Ovary (tissue), 9 donors: ENCODE data around the gene PRDX5. TPM values are rescaled to one million over a fixed set of nuclear protein-coding genes. Genes with fewer than 3 reads are reported as not detected.

Experiments used
- DNase-seq, 5 donors: peaks; one replicate each; pipeline ENCODE4 v3.0.0-alpha.2; 2019 to 2020
- H3K27ac ChIP-seq, 2 donors: fragments of 200-600 bp; one replicate each; pipeline versions ENCODE4 v1.5.1 to v1.8.0; 2019 to 2022
- H3K27me3 ChIP-seq: fragments of 200-600 bp; one replicate; pipeline ENCODE4 v1.8.0; 2022
- H3K36me3 ChIP-seq: fragments of 200-600 bp; sonication (generic); one replicate; pipeline ENCODE4 v1.5.1; 2019
- H3K4me1 ChIP-seq: one replicate; pipeline ENCODE4 v1.8.1; 2013; ENCODE audit warnings: mild to moderate bottlenecking, moderate library complexity; ENCODE audit not compliant: insufficient read depth
- H3K4me3 ChIP-seq: fragments of 200-600 bp; sonication (generic); one replicate; pipeline ENCODE4 v1.5.1; 2017
- H3K9me3 ChIP-seq, 2 donors: fragments of 200-600 bp in 1 of 2; sonication (generic) in 1 of 2; one replicate each; pipeline versions ENCODE4 v1.5.1 to v1.8.1; 2013 to 2019; ENCODE audit warnings: mild to moderate bottlenecking in 1 of 2, moderate library complexity in 1 of 2
- CTCF ChIP-seq, 3 donors: fragments of 450-650 bp in 2 of 3; fragments of 200-600 bp in 1 of 3; IDR thresholded peaks; one replicate each; pipeline versions ENCODE4 v1.5.1 to v1.8.0; 2016 to 2022; ENCODE audit warnings: antibody characterized with exemption in 3 of 3, mild to moderate bottlenecking in 1 of 3
- EP300 ChIP-seq: sonication (generic); formaldehyde crosslinking; IDR thresholded peaks from one replicate; pipeline ENCODE4 v1.6.1; 2017; ENCODE audit warnings: antibody characterized with exemption
- POLR2A ChIP-seq: fragments of 450-650 bp; IDR thresholded peaks from one replicate; pipeline ENCODE4 v1.6.1; 2017; ENCODE audit warnings: antibody characterized with exemption, mild to moderate bottlenecking, moderate library complexity
- WGBS, 3 donors: extraction: QIAGEN DNeasy Blood & Tissue Kit in 1 of 3; methylation state at CpG; one replicate each; pipeline versions ENCODE4 v1.1.5 to v1.1.7; 2013 to 2017; 5-methylcytosine and 5-hydroxymethylcytosine counted together
- intact Hi-C, 4 donors: fragments of 100-400 bp; cut with DNase I; formaldehyde crosslinking; loops; one replicate each; pipeline versions ENCODE4 v1.11.0 to v1.15.1; 2022 to 2023
- polyA plus RNA-seq, 2 donors: library from polyadenylated mRNA; stranded (reverse); fragments of 200-250 nt in 1 of 2; fragments of 350-450 nt in 1 of 2; fragmentation: Illumina TruSeq in 1 of 2; extraction: RNeasy Lipid Tissue Mini Kit (QIAGEN cat#74804) in 1 of 2; gene quantifications; one replicate each; pipeline ENCODE4 v1.2.3, GENCODE V29; 2013 to 2014
- total RNA-seq, 7 donors: library from RNA; depleted of rRNA in 2 of 7; stranded (reverse); fragments of >200 nt in 2 of 7; fragmentation: NEBNext Ultra II Directional in 3 of 7; extraction: Animal tissue kit (Norgen Biotek cat#: 25700) in 3 of 7; gene quantifications; one replicate each; pipeline versions ENCODE4 v1.1.0 to v1.2.4, GENCODE V29; 2016 to 2023
- donor health status: DM: no; HTN: no; CAD: no; lungs with moderate emphysema.
- donor health status: DM: no; HTN: no; CAD: no.
- donor health status: Bipolar disorder and iron deficiency.
- donor health status: DM: yes; HTN: yes; CAD: no.
- donor health status: DM: no; HTN: no; CAD: no.
- donor health status: DM: yes; HTN: yes; CAD: no.

Gene PRDX5
- total and polyA plus RNA-seq, 9 donors, result 160 to 400 (median 225) TPM

GRCh38 chr11:64304316-64305072, 13.4 kb upstream of the PRDX5 start:
- H3K36me3 ChIP-seq, result no peaks in the 10 kb centered on the region
- DNase-seq, result peak; percentile 79 to 90 (median 88)
- no peaks in the 10 kb centered on the region for H3K9me3 ChIP-seq
- TF ChIP-seq CTCF (IDR thresholded peaks at IDR 0.05) (peak; percentile 74 to 87 (median 81)), POLR2A (peak; percentile 5), EP300 (no peak)
- peaks cover 8% of the 10 kb centered on the region for H3K27me3 ChIP-seq
- H3K4me1 ChIP-seq, result peaks cover 13% of the 10 kb centered on the region
- H3K27ac ChIP-seq, result peak overlapping the region in 1 of 2 donors; percentile 55
- intact Hi-C loops, result loop anchor here in 2 of 4 donors (2.0 to 5.0 kb wide), 3 partner anchors 20 to 102 kb away; partner anchors contain the start of genes BAD (in 1 of the 2), FKBP2 (in 1 of the 2) and GPR137 (in 1 of the 2)
- peak overlapping the region; percentile 48 for H3K4me3 ChIP-seq
- 0% methylated on average over 45 to 46 of the region's 46 CpGs for WGBS, 3 donors

- DNase-seq, result peak; percentile 99
- intact Hi-C loops, result loop anchor here in 1 of 4 donors (2.0 to 5.0 kb wide), 2 partner anchors 20 to 63 kb away; partner anchors contain the start of genes BAD, FKBP2 and GPR137
- Histone ChIP-seq H3K4me1 (peaks cover 10% of the 10 kb centered on the region), H3K4me3 (peak within 1 kb of the TSS; percentile 48), H3K27ac (peak within 1 kb of the TSS in 1 of 2 donors; percentile 55), H3K9me3 (no peaks in the 10 kb centered on the region), H3K27me3 (peaks cover 2% of the 10 kb centered on the region), H3K36me3 (no peaks in the 10 kb centered on the region)
- WGBS, 3 donors, result 1 to 2% (median 1%) methylated on average over 30 to 79 of the region's 81 CpGs
- TF ChIP-seq EP300, result no peak
- no peak for TF ChIP-seq POLR2A
- TF ChIP-seq CTCF (IDR thresholded peaks at IDR 0.05), result no peak
Measured at GRCh38 chr11:64305075-64305690, 12.7 kb upstream of the PRDX5 start, which contains the start of gene ESRRA. Gene ESRRA, plus strand, starts transcription at chr11:64305524. Its CDS starts 1,656 bp downstream, at chr11:64307180.

GRCh38 chr11:64305691-64306562, 12.0 kb upstream of the PRDX5 start:
- intact Hi-C loops, result loop anchor here in 1 of 4 donors (2.0 to 5.0 kb wide), 2 partner anchors 21 to 64 kb away; partner anchors contain the start of genes BAD, FKBP2 and GPR137
- no peak for TF ChIP-seq EP300
- no peak for TF ChIP-seq POLR2A
- no peak for TF ChIP-seq CTCF (IDR thresholded peaks at IDR 0.05)
- H3K9me3 ChIP-seq, result no peaks in the 10 kb centered on the region
- WGBS, 3 donors, result 1 to 6% (median 2%) methylated on average over 30 to 71 of the region's 71 CpGs
- peaks cover 2% of the 10 kb centered on the region for H3K27me3 ChIP-seq
- peak; percentile 67 to 81 (median 79) for DNase-seq
- peak overlapping the region; percentile 48 for H3K4me3 ChIP-seq
- H3K27ac ChIP-seq, result no peak overlapping the region
- H3K36me3 ChIP-seq, result no peaks in the 10 kb centered on the region
- H3K4me1 ChIP-seq, result peaks cover 8% of the 10 kb centered on the region

GRCh38 chr11:64306563-64306875, 11.4 kb upstream of the PRDX5 start:
- Histone ChIP-seq H3K27me3 (peaks cover under 1% of the 10 kb centered on the region), H3K36me3 (no peaks in the 10 kb centered on the region), H3K27ac (no peak overlapping the region), H3K4me1 (peaks cover 8% of the 10 kb centered on the region), H3K9me3 (no peaks in the 10 kb centered on the region), H3K4me3 (peak overlapping the region; percentile 48)
- intact Hi-C loops, result loop anchor here in 1 of 4 donors (5.0 kb wide), 1 partner anchor 64 kb away; the partner anchor contains the start of gene FKBP2
- WGBS, 3 donors, result 25 to 29% (median 26%) methylated on average over 9 of the region's 9 CpGs
- TF ChIP-seq POLR2A (no peak), EP300 (no peak), CTCF (IDR thresholded peaks at IDR 0.05) (no peak)
- DNase-seq, result no peak
